GM12873 (cell line): Measurements from ENCODE around the gene IKZF2.

Experiments
- CTCF ChIP-seq: IDR thresholded peaks from 2 replicates; pipeline ENCODE4 v1.5.1; 2012; ENCODE audit warnings: low read depth, mild to moderate bottlenecking, moderate library complexity, low read length, control low read depth; ENCODE audit not compliant: insufficient read depth; ENCODE audit errors: missing control alignments

The IKZF2 gene

GRCh38 chr2:213080969-213081617, 70.3 kb downstream of the IKZF2 start:
- TF ChIP-seq CTCF = no peak

- no peak for TF ChIP-seq CTCF
Observed at GRCh38 chr2:213079756-213080155, 71.7 kb downstream of the IKZF2 start.

- TF ChIP-seq CTCF = no peak
Observed at GRCh38 chr2:213078686-213079085, 72.7 kb downstream of the IKZF2 start.

- TF ChIP-seq CTCF = no peak
Observed at GRCh38 chr2:213069531-213069930, 81.9 kb downstream of the IKZF2 start.

GRCh38 chr2:213068676-213069359, 82.6 kb downstream of the IKZF2 start:
- no peak for TF ChIP-seq CTCF

GRCh38 chr2:213067888-213068287, 83.5 kb downstream of the IKZF2 start:
- no peak for TF ChIP-seq CTCF

GRCh38 chr2:213066443-213066743, 85.0 kb downstream of the IKZF2 start:
- no peak for TF ChIP-seq CTCF
